SHP77 (cell line): ENCODE results near the gene CLEC4F.
A peak's percentile ranks its signal among the peaks of the same experiment; 100 is the strongest.

ENCODE experiments used
- DNase-seq, 2 experiments: peaks; one replicate each; lab custom pipeline; 2025; lab: John Stamatoyannopoulos, UW

The CLEC4F gene

DNA sequence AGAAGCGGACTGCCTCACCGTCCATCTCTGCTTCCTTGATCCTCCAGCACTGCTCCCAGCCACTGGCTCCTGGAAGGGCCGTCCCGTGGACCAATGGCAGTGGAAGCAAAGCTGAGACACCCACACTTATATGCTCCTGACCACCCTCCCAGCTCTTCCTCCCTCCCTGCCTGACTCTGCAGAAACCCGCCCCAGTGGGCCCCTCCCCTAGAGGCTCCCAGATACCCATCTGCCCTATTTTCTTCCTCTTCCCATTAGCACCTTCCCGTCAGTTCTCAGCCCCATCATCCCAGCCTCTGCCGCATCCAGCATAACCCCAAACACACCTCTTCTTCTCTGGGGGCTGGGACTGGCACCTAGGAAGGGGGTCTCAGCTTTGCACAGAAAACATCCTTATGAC lies at the start of gene CLEC4F:
Gene CLEC4F (minus strand): TSS at position 101 of the 400 bp plus-strand sequence. CDS start 76 bp downstream, at position 25.
- no peak for DNase-seq

DNA sequence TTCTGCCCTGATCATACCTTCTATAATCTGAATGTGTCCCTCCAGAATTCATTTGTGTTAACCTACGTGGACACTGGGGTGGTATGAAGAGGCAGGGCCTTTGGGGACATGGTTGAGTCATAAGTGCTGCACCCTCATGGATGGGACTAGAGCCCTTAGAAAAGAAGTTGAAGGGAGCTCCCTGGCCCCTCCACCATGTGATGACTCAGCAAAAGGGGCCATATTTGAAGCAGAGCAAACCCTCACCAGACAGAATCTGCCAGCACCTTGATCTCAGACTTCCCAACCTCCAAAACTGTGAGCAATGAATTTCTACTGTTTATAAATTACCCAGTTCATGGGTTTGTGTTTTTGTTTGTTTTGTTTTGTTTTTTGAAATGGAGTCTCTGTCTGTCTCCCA lies 48.6 kb upstream of the CLEC4F start:
- DNase-seq, result no peak

DNA sequence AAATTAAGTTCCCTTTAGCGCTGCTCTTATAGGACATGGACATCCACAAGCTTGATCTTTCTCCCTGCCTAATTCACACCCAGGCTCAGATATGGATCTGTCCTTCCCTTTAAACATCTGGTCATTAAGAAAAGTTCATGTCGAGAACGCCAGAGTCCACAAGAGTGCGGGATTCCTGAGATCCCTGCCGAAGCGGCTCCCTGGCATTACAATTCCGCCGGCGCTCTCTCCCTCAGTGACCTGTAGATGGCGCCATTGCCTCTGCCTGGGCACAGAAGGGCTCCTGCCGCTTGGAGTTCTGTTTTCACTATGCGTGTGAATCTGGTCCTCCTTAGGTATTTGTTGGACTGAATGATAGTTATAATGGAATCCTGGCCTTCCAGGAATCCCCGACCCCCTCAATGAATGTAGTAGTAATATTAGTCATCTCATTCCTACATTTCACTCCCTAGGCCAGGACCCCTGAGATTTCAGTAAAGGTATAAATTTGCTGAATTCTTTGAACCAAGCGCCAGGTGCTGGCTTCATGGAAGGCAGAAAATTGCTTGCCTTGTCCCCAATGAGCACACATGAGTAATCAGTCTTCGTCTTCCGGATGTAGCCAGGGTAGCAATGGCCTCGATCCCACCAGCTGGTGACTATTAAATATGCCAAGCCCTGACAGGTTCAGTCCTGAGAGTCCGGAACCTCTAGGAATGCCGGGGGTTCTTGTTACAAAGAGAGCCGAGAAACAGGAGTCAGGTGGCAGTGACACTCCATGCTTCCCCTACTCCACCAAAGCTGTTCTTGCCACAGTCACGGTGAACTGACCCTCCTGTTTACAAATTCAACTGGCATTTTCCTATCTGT lies 41.6 kb upstream of the CLEC4F start:
- peak; percentile 67 to 73 for DNase-seq

- DNase-seq, result no peak
These were observed 35.3 kb upstream of the CLEC4F start for GRCh38 chr2:70855667-70856066.

DNA sequence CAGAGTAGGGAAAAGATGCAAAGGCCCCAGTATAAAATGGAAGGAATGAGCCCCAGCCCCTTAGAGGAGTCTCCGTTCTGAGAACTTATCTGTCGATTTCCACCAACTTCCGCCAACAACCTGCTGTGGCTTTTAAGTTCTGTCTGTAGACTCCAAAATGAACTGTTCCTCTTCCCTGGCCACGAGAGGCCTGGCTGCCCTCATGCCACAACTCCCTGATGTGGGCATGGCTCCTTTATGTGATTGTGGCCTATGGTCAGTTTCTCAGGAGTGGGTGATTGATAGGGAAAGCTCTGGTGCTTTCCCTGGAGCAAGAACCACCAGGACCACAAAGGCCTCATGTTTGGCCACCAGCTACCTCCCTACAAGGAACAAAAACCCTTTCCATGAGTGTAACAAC lies 34.0 kb upstream of the CLEC4F start:
- no peak for DNase-seq

DNA sequence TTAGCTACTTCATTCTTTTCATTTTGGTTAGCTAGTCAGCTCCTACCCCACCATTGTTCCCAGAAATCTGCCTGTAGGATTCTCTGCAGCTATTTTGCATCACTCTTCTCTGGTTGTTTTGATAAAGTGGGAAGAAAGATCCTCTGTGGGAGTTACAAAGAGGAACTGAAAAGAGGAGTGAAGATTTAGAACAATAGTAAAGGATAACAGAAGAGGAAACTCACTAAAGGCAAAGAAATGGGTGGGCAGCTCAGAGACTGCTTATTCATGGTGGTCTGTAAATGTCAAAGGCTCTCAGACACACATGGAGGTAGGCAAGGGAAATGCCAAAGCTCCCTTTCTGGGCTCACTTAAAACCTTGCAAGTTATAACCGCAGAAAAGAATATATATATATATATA lies 32.4 kb upstream of the CLEC4F start:
- no peak for DNase-seq

- no peak for DNase-seq
These were observed 31.3 kb upstream of the CLEC4F start for GRCh38 chr2:70851704-70852103.

GRCh38 chr2:70850925-70851324 lies 30.5 kb upstream of the CLEC4F start:
- DNase-seq, result no peak

- DNase-seq, result no peak
These were observed 22.0 kb upstream of the CLEC4F start for GRCh38 chr2:70842401-70842800.

- DNase-seq, result no peak
These were observed 17.9 kb upstream of the CLEC4F start for GRCh38 chr2:70837980-70838925.

DNA sequence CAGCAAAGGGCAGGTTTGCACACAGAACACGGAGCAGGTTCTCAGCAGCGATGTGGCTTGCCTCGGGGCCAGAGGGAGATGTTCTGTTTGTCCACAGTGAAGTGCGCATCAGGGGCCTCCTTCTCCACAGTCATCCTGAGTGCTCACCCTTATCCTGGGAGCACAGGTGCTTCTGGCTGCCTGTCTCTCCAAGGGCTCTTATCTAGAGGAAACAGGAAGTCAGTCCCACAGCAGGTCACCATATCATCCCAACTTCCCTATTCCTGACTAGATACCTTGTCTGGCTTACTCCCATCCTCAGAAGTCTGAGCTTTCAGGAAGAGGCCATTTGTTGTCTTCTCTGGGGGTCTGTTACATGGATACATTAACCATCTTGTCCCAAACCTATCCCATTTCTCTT lies 15.2 kb upstream of the CLEC4F start, which contains the start of gene CD207:
Gene CD207 (minus strand): TSS at position 174 of the 400 bp plus-strand sequence. CDS start 40 bp downstream, at position 134.
- DNase-seq, result no peak

DNA sequence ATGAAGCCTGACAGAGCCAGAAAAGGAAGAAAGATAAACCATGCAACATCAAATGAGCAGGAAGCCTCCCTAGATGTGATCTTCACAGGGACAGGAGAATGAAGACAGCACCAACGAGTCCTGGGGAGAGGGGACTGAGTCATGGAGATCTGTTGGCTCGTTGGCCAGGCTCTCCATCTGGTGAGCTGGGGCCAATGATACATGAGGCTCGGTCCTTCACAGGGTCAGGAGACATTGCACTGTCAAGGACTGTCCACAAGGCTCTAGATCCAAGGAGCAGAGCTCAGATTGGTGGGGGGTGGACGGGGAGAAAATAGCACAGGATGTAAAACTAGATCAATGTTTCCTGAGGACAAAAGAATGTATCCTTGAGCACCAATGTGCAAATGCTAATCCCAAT lies 14.5 kb upstream of the CLEC4F start:
- DNase-seq, result no peak

GRCh38 chr2:70834106-70834505 lies 13.7 kb upstream of the CLEC4F start:
- no peak for DNase-seq

DNA sequence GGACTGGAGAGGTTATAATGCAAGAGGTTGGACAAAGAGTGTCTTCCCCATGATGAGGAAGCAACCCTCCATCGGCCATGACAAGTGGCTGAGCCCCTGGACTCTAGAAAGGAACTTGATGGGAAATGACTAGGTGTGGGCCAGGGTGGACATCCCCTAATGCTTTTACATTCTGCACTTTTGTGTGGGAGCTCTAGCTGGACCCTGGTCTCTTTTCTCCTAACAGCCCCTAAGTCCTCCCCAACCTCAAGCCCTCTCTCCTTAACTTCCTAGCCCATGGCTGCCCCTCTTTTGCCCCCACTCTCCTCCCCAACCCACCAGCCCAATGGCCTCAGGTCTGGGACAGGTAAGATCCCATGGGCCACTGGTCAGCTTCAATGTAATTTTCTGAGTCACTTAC lies 12.8 kb upstream of the CLEC4F start:
- DNase-seq, result no peak

GRCh38 chr2:70832386-70832785 lies 12.0 kb upstream of the CLEC4F start:
- no peak for DNase-seq

GRCh38 chr2:70831861-70832260 lies 11.5 kb upstream of the CLEC4F start:
- no peak for DNase-seq

- no peak for DNase-seq
These were observed 10.0 kb upstream of the CLEC4F start for GRCh38 chr2:70830366-70830765.

GRCh38 chr2:70829916-70830315 lies 9.5 kb upstream of the CLEC4F start:
- no peak for DNase-seq

- no peak for DNase-seq
These were observed 8.8 kb upstream of the CLEC4F start for GRCh38 chr2:70828914-70829824.

GRCh38 chr2:70828115-70828514 lies 7.7 kb upstream of the CLEC4F start:
- DNase-seq, result no peak

DNA sequence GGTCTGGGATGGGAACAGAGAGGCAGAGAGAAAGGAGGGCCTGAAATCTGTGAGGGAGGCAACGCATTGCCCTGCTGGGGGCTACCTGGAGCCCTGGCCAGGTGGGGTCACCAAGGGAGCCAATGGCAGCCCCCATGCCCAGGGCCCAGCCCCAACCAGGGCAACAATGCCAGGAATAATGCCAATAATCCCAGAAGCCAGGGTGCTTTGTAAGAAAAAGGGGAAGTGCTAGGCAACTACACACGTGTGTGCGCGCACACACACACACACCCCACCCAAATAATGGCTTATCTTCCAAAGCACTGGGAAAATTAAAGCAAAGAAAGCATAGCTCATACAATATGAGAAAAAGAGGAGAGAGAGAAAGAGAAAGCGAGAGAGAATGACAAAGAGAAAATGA lies 7.0 kb upstream of the CLEC4F start:
- no peak for DNase-seq
